GM21381 (cell line): ENCODE data around the gene RSPO3.

Experiments
- ATAC-seq: cut with Tn5 transposase; IDR thresholded peaks from one replicate; pipeline ENCODE4 v1.9.1; 2021; ENCODE audit warnings: mild to moderate bottlenecking, moderate library complexity; ENCODE audit not compliant: unreplicated experiment

RSPO3 gene

GRCh38 chr6:127148511-127148910 lies 30.0 kb downstream of the RSPO3 start:
- ATAC-seq = no peak

- no peak for ATAC-seq
Observed at GRCh38 chr6:127154509-127154908, 36.0 kb downstream of the RSPO3 start.

- no peak for ATAC-seq
Observed at GRCh38 chr6:127160484-127160883, 42.0 kb downstream of the RSPO3 start.

- no peak for ATAC-seq
Observed at GRCh38 chr6:127162836-127163235, 44.4 kb downstream of the RSPO3 start.

GRCh38 chr6:127164036-127164435 lies 45.6 kb downstream of the RSPO3 start:
- no peak for ATAC-seq

- no peak for ATAC-seq
Observed at GRCh38 chr6:127164565-127164964, 46.1 kb downstream of the RSPO3 start.

GRCh38 chr6:127173156-127173940 lies 54.9 kb downstream of the RSPO3 start:
- no peak for ATAC-seq

- no peak for ATAC-seq
Observed at GRCh38 chr6:127176146-127176545, 57.7 kb downstream of the RSPO3 start.

- ATAC-seq = no peak
Observed at GRCh38 chr6:127177030-127177922, 58.8 kb downstream of the RSPO3 start.

- ATAC-seq = no peak
Observed at GRCh38 chr6:127177923-127178231, 59.4 kb downstream of the RSPO3 start.

GRCh38 chr6:127178746-127179145 lies 60.3 kb downstream of the RSPO3 start:
- ATAC-seq = no peak

GRCh38 chr6:127180426-127180825 lies 62.0 kb downstream of the RSPO3 start:
- ATAC-seq = no peak

- no peak for ATAC-seq
Observed at GRCh38 chr6:127182501-127182900, 64.0 kb downstream of the RSPO3 start.

- ATAC-seq = no peak
Observed at GRCh38 chr6:127185437-127185995, 67.0 kb downstream of the RSPO3 start.

- ATAC-seq = peak; percentile 50
Observed at GRCh38 chr6:127186889-127187288, 68.4 kb downstream of the RSPO3 start.

- ATAC-seq = no peak
Observed at GRCh38 chr6:127188744-127189143, 70.3 kb downstream of the RSPO3 start.

- no peak for ATAC-seq
Observed at GRCh38 chr6:127190552-127190951, 72.1 kb downstream of the RSPO3 start.

- no peak for ATAC-seq
Observed at GRCh38 chr6:127191716-127192115, 73.2 kb downstream of the RSPO3 start.

- no peak for ATAC-seq
Observed at GRCh38 chr6:127192911-127193541, 74.6 kb downstream of the RSPO3 start.

GRCh38 chr6:127195833-127196232 lies 77.4 kb downstream of the RSPO3 start:
- ATAC-seq = no peak

GRCh38 chr6:127198549-127198948 lies 80.1 kb downstream of the RSPO3 start:
- no peak for ATAC-seq
